H1 (cell line): ENCODE results near the gene CGGBP1. TPM values are rescaled to one million over a fixed set of nuclear protein-coding genes. Genes with fewer than 3 reads are reported as not detected.

Experiments used
- CTCF ChIA-PET: fragments of 300-600 bp; sonication (Branson Sonifier 250); formaldehyde crosslinking; loops from one replicate; lab custom pipeline; 2021; ENCODE audit not compliant: partially characterized antibody; lab: Charles Lee
- POLR2A ChIA-PET: fragments of 300-600 bp; sonication (Branson Sonifier 250); formaldehyde crosslinking; loops from one replicate; lab custom pipeline; 2021; ENCODE audit warnings: inconsistent platforms; ENCODE audit not compliant: partially characterized antibody; lab: Charles Lee
- DNase-seq, 2 experiments: peaks; one replicate each; pipeline versions ENCODE4 v3.0.0 to v3.0.0-alpha.2; 2010 to 2022; ENCODE audit warnings: low spot score in 2 of 2, low read depth in 1 of 2, mixed read lengths in 1 of 2
- FAIRE-seq: peaks from 2 replicates; lab custom pipeline; 2011; peaks lifted over from hg19 to GRCh38; lab: Jason Lieb, UNC
- H2AFZ ChIP-seq: 2 replicates; pipeline ENCODE4 v1.8.1; 2012; ENCODE audit warnings: low read length, inconsistent platforms
- H2AK5ac ChIP-seq: 2 replicates; pipeline ENCODE4 v1.6.1; 2013; ENCODE audit warnings: low read depth, low read length
- H2BK120ac ChIP-seq: replicated peaks from 2 replicates; pipeline ENCODE3; 2013; ENCODE audit warnings: low read depth, low read length, inconsistent platforms
- H2BK12ac ChIP-seq: 2 replicates; pipeline ENCODE4 v1.6.1; 2013; ENCODE audit warnings: low read depth, low read length
- H2BK15ac ChIP-seq: 2 replicates; pipeline ENCODE4 v1.6.1; 2013; ENCODE audit warnings: low read length
- H2BK20ac ChIP-seq: 2 replicates; pipeline ENCODE4 v1.6.1; 2013; ENCODE audit warnings: low read length
- H2BK5ac ChIP-seq: 2 replicates; pipeline ENCODE4 v1.6.1; 2013; ENCODE audit warnings: low read depth, low read length
- H3K14ac ChIP-seq: 2 replicates; pipeline ENCODE4 v1.6.1; 2013; ENCODE audit warnings: inconsistent platforms; ENCODE audit not compliant: insufficient read length
- H3K18ac ChIP-seq: 2 replicates; pipeline ENCODE4 v1.6.1; 2013; ENCODE audit warnings: low read length; ENCODE audit errors: extremely low read depth
- H3K23ac ChIP-seq: 2 replicates; pipeline ENCODE4 v1.6.1; 2013; ENCODE audit warnings: inconsistent platforms; ENCODE audit not compliant: insufficient read length
- H3K23me2 ChIP-seq: 2 replicates; pipeline ENCODE4 v1.6.1; 2013; ENCODE audit warnings: low read depth, low read length
- H3K27ac ChIP-seq: 2 replicates; pipeline ENCODE4 v1.6.1; 2011; ENCODE audit warnings: low read depth, low read length, inconsistent platforms
- H3K27me3 ChIP-seq, 4 experiments: replicated peaks in 1 of 4; 1 replicate in 1 of 4; 2 replicates in 3 of 4; pipeline versions ENCODE4 v1.6.1 to v1.8.1; 2011 to 2013; ENCODE audit warnings: low read length in 3 of 4, mild to moderate bottlenecking in 3 of 4, inconsistent platforms in 2 of 4, mixed read lengths in 2 of 4, moderate library complexity in 1 of 4; ENCODE audit not compliant: control insufficient read depth in 3 of 4, insufficient read depth in 3 of 4; ENCODE audit errors: extremely low read depth in 1 of 4
- H3K36me3 ChIP-seq, 4 experiments: 2 replicates each; pipeline versions ENCODE4 v1.6.1 to v1.8.1; 2011 to 2013; ENCODE audit warnings: mild to moderate bottlenecking in 4 of 4, low read length in 3 of 4, moderate library complexity in 2 of 4, control low read depth in 1 of 4, inconsistent platforms in 1 of 4; ENCODE audit not compliant: insufficient read depth in 4 of 4, control insufficient read depth in 2 of 4
- H3K4ac ChIP-seq: replicated peaks from 2 replicates; pipeline ENCODE3; 2013; ENCODE audit warnings: low read length, low read depth, mixed read lengths, inconsistent platforms; ENCODE audit not compliant: insufficient read length
- H3K4me1 ChIP-seq, 4 experiments: replicated peaks in 1 of 4; 1 replicate in 1 of 4; 2 replicates in 3 of 4; pipeline versions ENCODE4 v1.6.1 to v1.8.1; 2011 to 2013; ENCODE audit warnings: low read length in 3 of 4, inconsistent platforms in 2 of 4, mixed read lengths in 1 of 4; ENCODE audit not compliant: insufficient read depth in 4 of 4, control insufficient read depth in 3 of 4
- H3K4me2 ChIP-seq, 2 experiments: 2 replicates each; pipeline versions ENCODE4 v1.6.1 to v1.8.1; 2011 to 2013; ENCODE audit warnings: low read depth in 2 of 2, low read length in 2 of 2, control low read depth in 1 of 2, inconsistent platforms in 1 of 2, mild to moderate bottlenecking in 1 of 2; ENCODE audit not compliant: insufficient read depth in 1 of 2
- H3K4me3 ChIP-seq, 4 experiments: fragments of 200-600, 300-600 bp in 1 of 4; sonication (generic), shearing (Covaris generic), sonication (Bioruptor Twin) in 1 of 4; 2 replicates each; pipeline versions ENCODE4 v1.5.1 to v1.8.1; 2011 to 2016; ENCODE audit warnings: low read length in 4 of 4, low read depth in 3 of 4, control low read depth in 2 of 4, inconsistent platforms in 2 of 4, mild to moderate bottlenecking in 2 of 4, mixed read lengths in 1 of 4, moderate library complexity in 1 of 4; ENCODE audit not compliant: insufficient read depth in 2 of 4; ENCODE audit errors: extremely low read depth in 1 of 4
- H3K56ac ChIP-seq: replicated peaks from 2 replicates; pipeline ENCODE3; 2013; ENCODE audit warnings: low read depth, mild to moderate bottlenecking, mixed read lengths, low read length, inconsistent platforms; ENCODE audit not compliant: insufficient read length
- H3K79me1 ChIP-seq: 2 replicates; pipeline ENCODE4 v1.6.1; 2013; ENCODE audit warnings: low read depth, low read length, control low read depth
- H3K79me2 ChIP-seq, 2 experiments: 2 replicates each; pipeline versions ENCODE4 v1.6.1 to v1.8.1; 2012 to 2013; ENCODE audit warnings: low read length in 2 of 2, mild to moderate bottlenecking in 2 of 2, inconsistent platforms in 1 of 2; ENCODE audit not compliant: insufficient read depth in 2 of 2, control insufficient read depth in 1 of 2
- H3K9ac ChIP-seq, 4 experiments: replicated peaks in 1 of 4; 1 replicate in 1 of 4; 2 replicates in 3 of 4; pipeline versions ENCODE4 v1.6.1 to v1.8.1; 2011 to 2013; ENCODE audit warnings: low read depth in 3 of 4, low read length in 3 of 4, control low read depth in 2 of 4, mild to moderate bottlenecking in 2 of 4, moderate library complexity in 2 of 4, inconsistent platforms in 1 of 4; ENCODE audit errors: extremely low read depth in 1 of 4
- H3K9me3 ChIP-seq, 2 experiments: 2 replicates each; pipeline versions ENCODE4 v1.6.1 to v1.8.1; 2012 to 2013; ENCODE audit warnings: mild to moderate bottlenecking in 2 of 2, moderate library complexity in 2 of 2, control low read depth in 1 of 2, inconsistent platforms in 1 of 2, low read depth in 1 of 2, low read length in 1 of 2, mixed read lengths in 1 of 2; ENCODE audit not compliant: insufficient read depth in 2 of 2
- H4K20me1 ChIP-seq, 2 experiments: replicated peaks in 1 of 2; 2 replicates each; pipeline versions ENCODE3 to v1.8.1; 2011 to 2013; ENCODE audit warnings: inconsistent platforms in 2 of 2, low read length in 2 of 2, mild to moderate bottlenecking in 1 of 2; ENCODE audit not compliant: insufficient read depth in 2 of 2, control insufficient read depth in 1 of 2
- H4K5ac ChIP-seq: 2 replicates; pipeline ENCODE4 v1.6.1; 2013; ENCODE audit warnings: low read length, low read depth, mixed read lengths, inconsistent platforms; ENCODE audit not compliant: insufficient read length
- H4K8ac ChIP-seq: 2 replicates; pipeline ENCODE4 v1.8.0; 2013; ENCODE audit warnings: mild to moderate bottlenecking, moderate library complexity, low read length, inconsistent platforms; ENCODE audit not compliant: insufficient read depth; ENCODE audit errors: extremely low read depth
- H4K91ac ChIP-seq: replicated peaks from 2 replicates; pipeline ENCODE3; 2013; ENCODE audit warnings: low read length, mixed read lengths, inconsistent platforms; ENCODE audit not compliant: insufficient read length
- HDAC2 ChIP-seq, 2 experiments: fragments of 300-600 bp in 1 of 2; sonication (generic) in 1 of 2; IDR thresholded peaks; 2 replicates each; pipeline ENCODE4 v1.6.1; 2011 to 2012; ENCODE audit warnings: low read depth in 2 of 2, low read length in 2 of 2, mild to moderate bottlenecking in 2 of 2, moderate library complexity in 2 of 2, borderline replicate concordance in 1 of 2, inconsistent platforms in 1 of 2
- SUZ12 ChIP-seq: fragments of 200-600 bp; sonication (generic); IDR thresholded peaks from 2 replicates; pipeline ENCODE4 v1.6.1; 2012; ENCODE audit warnings: mild to moderate bottlenecking, inconsistent platforms, low read length, moderate library complexity, mixed read lengths
- WGBS, 2 experiments: shearing (Covaris generic) in 1 of 2; methylation state at CpG; one replicate each; pipeline versions ENCODE4 v1.1.6 to v1.1.7; 2013 to 2015; ENCODE audit warnings: low lambda C conversion rate in 2 of 2, mixed read lengths in 2 of 2, inconsistent platforms in 1 of 2, low coverage in 1 of 2, missing lambda C conversion rate in 1 of 2; ENCODE audit not compliant: insufficient replicate concordance in 2 of 2, insufficient coverage in 1 of 2, insufficient read length in 1 of 2; ENCODE audit errors: extremely low coverage in 1 of 2, missing lambda C conversion rate in 1 of 2; 5-methylcytosine and 5-hydroxymethylcytosine counted together
- polyA plus RNA-seq, 7 experiments: library from polyadenylated mRNA; depleted of rRNA in 3 of 7; stranded (reverse) in 5 of 7; unstranded in 2 of 7; fragments of >200 nt in 5 of 7; fragments of 200-250 nt in 2 of 7; gene quantifications; 1 replicate in 5 of 7; 2 replicates in 1 of 7; 4 replicates in 1 of 7; pipeline versions ENCODE4 v1.2.1 to v1.2.3, GENCODE V29; 2011 to 2013; ENCODE audit warnings: missing spikeins in 2 of 7, mixed read lengths in 2 of 7
- total RNA-seq: library from RNA; stranded (reverse); fragmentation: NEBNext Ultra II Directional; extraction: Animal tissue kit (Norgen Biotek cat#: 25700); gene quantifications from 2 replicates; pipeline ENCODE4 v1.2.1, GENCODE V29; 2021
- TF ChIP-seq, protein P1 (sequence below): IDR thresholded peaks from 2 replicates; pipeline ENCODE4 v1.6.1; 2011; ENCODE audit warnings: low read length, improper control_type of control experiment

Gene CGGBP1
- total and polyA plus RNA-seq, 2 of the 8 experiments (the other 6 are each of a cell fraction or from before 2014, with no cell fraction given) = 22.9 to 61.4 TPM

GRCh38 chr3:88040529-88040928 lies 18.3 kb downstream of the CGGBP1 start:
- Histone ChIP-seq H2BK15ac (no peak overlapping the region), H2BK20ac (no peak overlapping the region), H2BK12ac (no peak overlapping the region), H3K18ac (no peak overlapping the region), H4K91ac (no peak overlapping the region), H3K4me2 (no peak overlapping the region), H3K9me3 (no peaks in the 10 kb centered on the region), H3K4me3 (no peak overlapping the region), H2BK5ac (no peak overlapping the region), H3K23ac (no peak overlapping the region), H2AFZ (no peak overlapping the region), H3K4me1 (no peaks in the 10 kb centered on the region), H3K79me2 (no peaks in the 10 kb centered on the region), H4K8ac (no peak overlapping the region), H3K4ac (no peak overlapping the region), H3K9ac (no peak overlapping the region), H3K79me1 (no peaks in the 10 kb centered on the region), H4K5ac (no peak overlapping the region), H3K23me2 (no peaks in the 10 kb centered on the region), H3K27ac (no peak overlapping the region), H3K14ac (no peak overlapping the region), H3K36me3 (no peaks in the 10 kb centered on the region), H3K27me3 (no peaks in the 10 kb centered on the region), H2BK120ac (no peak overlapping the region), H4K20me1 (no peaks in the 10 kb centered on the region)
- FAIRE-seq (no peak), DNase-seq (no peak)
- POLR2A ChIA-PET = no interaction called here
- 94% methylated on average over 4 of the region's 4 CpGs; no CpG with 5 or more reads in 1 of the 2 experiments for WGBS, 2 experiments
- TF ChIP-seq HDAC2 (IDR thresholded peaks at IDR 0.05; ENCODE audit: borderline replicate concordance in 1 of 2, low read depth in 2 of 2, low read length in 2 of 2) (no peak), SUZ12 (no peak)
- TF ChIP-seq, protein P1, sequence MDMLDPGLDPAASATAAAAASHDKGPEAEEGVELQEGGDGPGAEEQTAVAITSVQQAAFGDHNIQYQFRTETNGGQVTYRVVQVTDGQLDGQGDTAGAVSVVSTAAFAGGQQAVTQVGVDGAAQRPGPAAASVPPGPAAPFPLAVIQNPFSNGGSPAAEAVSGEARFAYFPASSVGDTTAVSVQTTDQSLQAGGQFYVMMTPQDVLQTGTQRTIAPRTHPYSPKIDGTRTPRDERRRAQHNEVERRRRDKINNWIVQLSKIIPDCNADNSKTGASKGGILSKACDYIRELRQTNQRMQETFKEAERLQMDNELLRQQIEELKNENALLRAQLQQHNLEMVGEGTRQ = no peak
- TF ChIP-seq, all 59 proteins: peak for 0
- no peak overlapping the region for H3K56ac ChIP-seq
- CTCF ChIA-PET = interaction anchor here (0.7 to 1.5 kb wide), 2 partner anchors 11 to 1218 kb away, joined by 3 read pairs; no protein-coding TSS in a partner anchor
- no peak overlapping the region for H2AK5ac ChIP-seq
